Liver (tissue), 3 donors: ENCODE results near the gene KRTAP6-2.

Experiments
- ATF3 ChIP-seq: IDR thresholded peaks from 2 replicates; pipeline ENCODE4 v1.6.1; 2016; ENCODE audit warnings: antibody characterized with exemption
- CTCF ChIP-seq: fragments of 150-350 bp; IDR thresholded peaks from 2 replicates; pipeline ENCODE4 v1.5.1; 2017; ENCODE audit warnings: improper control_type of control experiment, low read depth, low read length; ENCODE audit not compliant: missing input control
- FOXA2 ChIP-seq: IDR thresholded peaks from 2 replicates; pipeline ENCODE4 v1.6.1; 2016; ENCODE audit warnings: antibody characterized with exemption
- JUND ChIP-seq, 2 donors: IDR thresholded peaks; 2 replicates each; pipeline ENCODE4 v1.6.1; 2016; ENCODE audit warnings: antibody characterized with exemption in 2 of 2
- MAX ChIP-seq: IDR thresholded peaks from 2 replicates; pipeline ENCODE4 v1.6.1; 2016; ENCODE audit warnings: antibody characterized with exemption
- RAD21 ChIP-seq, 2 donors: IDR thresholded peaks; 2 replicates each; pipeline ENCODE4 v1.6.1; 2016; ENCODE audit warnings: antibody characterized with exemption in 2 of 2, mild to moderate bottlenecking in 2 of 2
- REST ChIP-seq: IDR thresholded peaks from 2 replicates; pipeline ENCODE4 v1.6.1; 2016; ENCODE audit warnings: antibody characterized with exemption, mild to moderate bottlenecking
- SP1 ChIP-seq: IDR thresholded peaks from 2 replicates; pipeline ENCODE4 v1.6.1; 2018; ENCODE audit warnings: antibody characterized with exemption, mild to moderate bottlenecking
- TAF1 ChIP-seq: conservative IDR thresholded peaks from 2 replicates; pipeline ENCODE4 v1.6.1; 2016; ENCODE audit warnings: antibody characterized with exemption, mild to moderate bottlenecking
- YY1 ChIP-seq: IDR thresholded peaks from 2 replicates; pipeline ENCODE4 v1.6.1; 2016; ENCODE audit warnings: antibody characterized with exemption, mild to moderate bottlenecking
- ZBTB33 ChIP-seq: IDR thresholded peaks from 2 replicates; pipeline ENCODE4 v1.6.1; 2016; ENCODE audit warnings: antibody characterized with exemption
- donor health status: healthy.
- donor health status: healthy.

GRCh38 chr21:30590297-30590696 lies 8.4 kb downstream of the KRTAP6-2 start, which contains the start of gene KRTAP22-2:
- no peak for TF ChIP-seq YY1
- TF ChIP-seq FOXA2, result no peak
- TF ChIP-seq RAD21 (IDR thresholded peaks at IDR 0.05), result no peak
- TF ChIP-seq CTCF, result no peak
- TF ChIP-seq REST, result no peak
- no peak for TF ChIP-seq JUND (IDR thresholded peaks at IDR 0.05)
- TF ChIP-seq MAX, result no peak
- TF ChIP-seq SP1, result no peak
- no peak for TF ChIP-seq ZBTB33
- no peak for TF ChIP-seq TAF1
- TF ChIP-seq ATF3, result no peak
